K562 (cell line): ENCODE results near the gene MACROD2.

ENCODE experiments used
- BRF1 ChIP-seq: IDR thresholded peaks from 3 replicates; pipeline ENCODE4 v1.6.1; 2011; ENCODE audit warnings: borderline replicate concordance, mild to moderate bottlenecking; ENCODE audit not compliant: insufficient read length; ENCODE audit errors: extremely low read depth
- CBX3 ChIP-seq, 2 experiments: IDR thresholded peaks; 1 replicate in 1 of 2; 2 replicates in 1 of 2; pipeline ENCODE4 v1.6.1; 2012; ENCODE audit warnings: inconsistent platforms in 2 of 2, low read length in 2 of 2, borderline replicate concordance in 1 of 2, control low read depth in 1 of 2
- CTCF ChIP-seq, 3 experiments: IDR thresholded peaks in 2 of 3; conservative IDR thresholded peaks in 1 of 3; 2 replicates each; pipeline ENCODE4 v1.5.1; 2011 to 2012; ENCODE audit warnings: low read length in 3 of 3, mild to moderate bottlenecking in 3 of 3, control low read depth in 2 of 3, improper control_type of control experiment in 1 of 3, inconsistent platforms in 1 of 3, low read depth in 1 of 3, mixed read lengths in 1 of 3, moderate library complexity in 1 of 3; ENCODE audit not compliant: insufficient read depth in 2 of 3
- GABPA ChIP-seq: fragments of 200-800 bp; sonication (Bioruptor generic); conservative IDR thresholded peaks from 2 replicates; pipeline ENCODE4 v1.6.1; 2016; ENCODE audit warnings: low read depth, missing genetic modification characterization, missing compliant biosample characterization
- GTF2A2 ChIP-seq: IDR thresholded peaks from 2 replicates; pipeline ENCODE4 v1.6.1; 2016; ENCODE audit warnings: mild to moderate bottlenecking, missing genetic modification characterization, missing compliant biosample characterization
- MEIS2 ChIP-seq: fragments of 450-650 bp; IDR thresholded peaks from 2 replicates; pipeline ENCODE4 v1.6.1; 2014; ENCODE audit warnings: mild to moderate bottlenecking; ENCODE audit not compliant: partially characterized antibody
- MYC ChIP-seq, 2 experiments: fragments of 250-450 bp in 1 of 2; sonication (Bioruptor Pico) in 1 of 2; IDR thresholded peaks; 2 replicates each; pipeline versions ENCODE4 v1.5.1 to v1.6.1; 2012 to 2021; ENCODE audit warnings: low read depth in 2 of 2, borderline replicate concordance in 1 of 2, improper control_type of control experiment in 1 of 2, low read length in 1 of 2, mild to moderate bottlenecking in 1 of 2, moderate library complexity in 1 of 2
- NRF1 ChIP-seq, 2 experiments: fragments of 450-650 bp; IDR thresholded peaks in 1 of 2; conservative IDR thresholded peaks in 1 of 2; 2 replicates each; pipeline ENCODE4 v1.6.1; 2014; ENCODE audit warnings: mild to moderate bottlenecking in 2 of 2
- POLR2AphosphoS5 ChIP-seq: IDR thresholded peaks from 2 replicates; pipeline ENCODE4 v1.6.1; 2011; ENCODE audit warnings: mild to moderate bottlenecking, low read depth, low read length, moderate library complexity; ENCODE audit not compliant: control insufficient read depth, insufficient read depth
- POLR2H ChIP-seq: IDR thresholded peaks from 2 replicates; pipeline ENCODE4 v1.6.1; 2016; ENCODE audit warnings: missing genetic modification characterization, low read depth, mild to moderate bottlenecking, control low read depth, missing compliant biosample characterization, moderate library complexity
- RBBP5 ChIP-seq: fragments of 200-600 bp; sonication (generic); IDR thresholded peaks from 2 replicates; pipeline ENCODE4 v1.6.1; 2012; ENCODE audit warnings: borderline replicate concordance, mild to moderate bottlenecking, low read length, control low read depth, inconsistent platforms; ENCODE audit not compliant: insufficient read depth, poor library complexity, severe bottlenecking
- TBP ChIP-seq: optimal IDR thresholded peaks from 2 replicates; pipeline ENCODE3; 2011; ENCODE audit warnings: low read depth, low read length, improper control_type of control experiment
- TF ChIP-seq, protein P1 (sequence below), 2 experiments: fragments of 450-650 bp in 1 of 2; sonication (generic) in 1 of 2; formaldehyde crosslinking in 1 of 2; IDR thresholded peaks in 1 of 2; conservative IDR thresholded peaks in 1 of 2; 2 replicates each; pipeline versions ENCODE4 v1.6.1 to v1.8.1; 2016 to 2023; ENCODE audit warnings: mild to moderate bottlenecking in 2 of 2, moderate library complexity in 2 of 2, inconsistent platforms in 1 of 2, missing genetic modification reagents in 1 of 2

GRCh38 chr20:14526891-14527290, 531.6 kb downstream of the MACROD2 start:
- TF ChIP-seq RBBP5, result no peak
- TF ChIP-seq CTCF (IDR thresholded peaks at IDR 0.05 in 2 of 3, conservative IDR thresholded peaks at IDR 0.05 in 1 of 3; ENCODE audit: insufficient read depth in 2 of 3, low read depth in 1 of 3, low read length in 3 of 3), result no peak
- TF ChIP-seq MYC (IDR thresholded peaks at IDR 0.05; ENCODE audit: low read depth, low read length), result no peak
- TF ChIP-seq MYC (CRISPR knock-in tag; IDR thresholded peaks at IDR 0.05; ENCODE audit: borderline replicate concordance, low read depth), result no peak
- no peak for TF ChIP-seq MEIS2
- TF ChIP-seq, protein P1, sequence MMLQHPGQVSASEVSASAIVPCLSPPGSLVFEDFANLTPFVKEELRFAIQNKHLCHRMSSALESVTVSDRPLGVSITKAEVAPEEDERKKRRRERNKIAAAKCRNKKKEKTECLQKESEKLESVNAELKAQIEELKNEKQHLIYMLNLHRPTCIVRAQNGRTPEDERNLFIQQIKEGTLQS (IDR thresholded peaks at IDR 0.05), result no peak
- TF ChIP-seq, protein P1 (CRISPR knock-in tag; conservative IDR thresholded peaks at IDR 0.05), result no peak
- no peak for TF ChIP-seq TBP
- TF ChIP-seq GABPA (tag), result no peak
- TF ChIP-seq POLR2AphosphoS5, result no peak
- no peak for TF ChIP-seq BRF1
- no peak for TF ChIP-seq GTF2A2 (tag)
- TF ChIP-seq NRF1 (conservative IDR thresholded peaks at IDR 0.05 in 1 of 2, IDR thresholded peaks at IDR 0.05 in 1 of 2), result no peak
- no peak for TF ChIP-seq POLR2H (tag)
- no peak for TF ChIP-seq CBX3 (IDR thresholded peaks at IDR 0.05; ENCODE audit: borderline replicate concordance in 1 of 2, low read length in 2 of 2)
